Esophagus muscularis mucosa (tissue), 4 donors: ENCODE results near the gene ZC3H12C. TPM values are rescaled to one million over a fixed set of nuclear protein-coding genes. Genes with fewer than 3 reads are reported as not detected.

Experiments
- DNase-seq: peaks from one replicate; pipeline ENCODE4 v3.0.0-alpha.2; 2017; ENCODE audit errors: extremely low spot score
- H3K27ac ChIP-seq, 4 donors: fragments of 200-600 bp; sonication (generic); replicated peaks in 1 of 4; 1 replicate in 3 of 4; 2 replicates in 1 of 4; pipeline ENCODE4 v1.5.1; 2016 to 2019; ENCODE audit warnings: mild to moderate bottlenecking in 1 of 4
- H3K27me3 ChIP-seq, 4 donors: fragments of 200-600 bp; sonication (generic); one replicate each; pipeline versions ENCODE4 v1.5.1 to v1.6.0; 2016 to 2019
- H3K36me3 ChIP-seq, 4 donors: fragments of 200-600 bp; sonication (generic); one replicate each; pipeline ENCODE4 v1.5.1; 2016 to 2019
- H3K4me1 ChIP-seq, 4 donors: fragments of 200-600 bp; sonication (generic); one replicate each; pipeline ENCODE4 v1.5.1; 2016 to 2019
- H3K4me3 ChIP-seq, 4 donors: fragments of 200-600 bp; sonication (generic); 1 replicate in 2 of 4; 2 replicates in 2 of 4; pipeline ENCODE4 v1.5.1; 2016 to 2019; ENCODE audit warnings: mild to moderate bottlenecking in 4 of 4, moderate library complexity in 1 of 4
- H3K9me3 ChIP-seq, 4 donors: fragments of 200-600 bp; sonication (generic); 1 replicate in 3 of 4; 2 replicates in 1 of 4; pipeline ENCODE4 v1.5.1; 2016 to 2019
- CTCF ChIP-seq, 3 experiments: fragments of 200-600 bp in 2 of 3; fragments of 450-650 bp in 1 of 3; sonication (generic) in 2 of 3; IDR thresholded peaks; one replicate each; pipeline ENCODE4 v1.5.1; 2017 to 2019; ENCODE audit warnings: antibody characterized with exemption in 3 of 3, mild to moderate bottlenecking in 2 of 3, moderate library complexity in 1 of 3
- EP300 ChIP-seq: sonication (generic); formaldehyde crosslinking; IDR thresholded peaks from one replicate; pipeline ENCODE4 v1.6.1; 2017; ENCODE audit warnings: antibody characterized with exemption
- POLR2A ChIP-seq: fragments of 450-650 bp; IDR thresholded peaks from one replicate; pipeline ENCODE4 v1.6.1; 2017; ENCODE audit warnings: antibody characterized with exemption, moderate library complexity, mild to moderate bottlenecking, low read depth
- POLR2AphosphoS5 ChIP-seq, 2 donors: sonication (generic); formaldehyde crosslinking; IDR thresholded peaks; one replicate each; pipeline ENCODE4 v1.6.1; 2017; ENCODE audit warnings: antibody characterized with exemption in 2 of 2
- WGBS: methylation state at CpG from one replicate; pipeline ENCODE4 v1.1.5; 2018; 5-methylcytosine and 5-hydroxymethylcytosine counted together
- intact Hi-C: fragments of 100-400 bp; cut with DNase I; formaldehyde crosslinking; loops from one replicate; pipeline ENCODE4 v1.15.1; 2023
- total RNA-seq, 4 donors: library from RNA; depleted of rRNA; stranded (reverse); fragments of >200 nt; gene quantifications; one replicate each; pipeline versions ENCODE4 v1.1.0 to v1.2.1, GENCODE V29; 2016

The ZC3H12C gene
- total RNA-seq, 4 donors from 2014 or later: 21.9 to 33.6 (median 24.4) TPM

DNA sequence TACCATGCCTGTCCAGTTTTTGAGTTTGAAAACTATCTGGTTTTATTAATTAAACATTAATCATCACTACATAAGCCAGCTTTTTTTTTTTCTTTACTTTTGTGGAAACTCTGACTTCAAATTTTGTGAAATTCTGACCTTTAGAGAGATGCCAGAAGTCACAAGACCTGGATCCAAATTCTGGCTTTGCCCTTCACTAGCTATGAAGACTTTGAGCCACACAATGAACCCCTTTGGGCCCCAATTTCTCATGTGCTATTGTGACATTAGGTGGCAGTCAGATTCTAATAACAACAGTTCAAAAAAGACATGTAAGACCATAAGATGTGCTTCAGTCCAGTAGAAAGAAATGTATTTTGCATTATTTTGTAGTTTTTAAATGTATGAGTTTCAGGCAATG is 60.3 kb downstream of the ZC3H12C start:
- Histone ChIP-seq H3K4me3 (no peak overlapping the region), H3K27me3 (no peaks in the 10 kb centered on the region), H3K36me3 (peaks cover 0 to 13% (median 1%) of the 10 kb centered on the region in 4 donors), H3K4me1 (peaks cover 0 to 19% (median 10%) of the 10 kb centered on the region in 4 donors), H3K9me3 (no peaks in the 10 kb centered on the region), H3K27ac (no peak overlapping the region)
- no peak for DNase-seq
- TF ChIP-seq CTCF (IDR thresholded peaks at IDR 0.05): no peak
- TF ChIP-seq POLR2A: no peak
- TF ChIP-seq EP300: no peak
- TF ChIP-seq POLR2AphosphoS5 (IDR thresholded peaks at IDR 0.05): no peak
- intact Hi-C loops: no loop called here

- intact Hi-C loops: no loop called here
- Histone ChIP-seq H3K4me3 (no peak overlapping the region), H3K4me1 (peaks cover 0 to 11% (median 0%) of the 10 kb centered on the region in 4 donors), H3K9me3 (no peaks in the 10 kb centered on the region), H3K27me3 (no peaks in the 10 kb centered on the region), H3K27ac (no peak overlapping the region), H3K36me3 (peaks cover 11 to 38% (median 20%) of the 10 kb centered on the region in 4 donors)
- 95% methylated on average over 4 of the region's 4 CpGs for WGBS
- no peak for TF ChIP-seq POLR2AphosphoS5 (IDR thresholded peaks at IDR 0.05)
- TF ChIP-seq EP300: no peak
- no peak for TF ChIP-seq CTCF (IDR thresholded peaks at IDR 0.05)
- no peak for TF ChIP-seq POLR2A
- no peak for DNase-seq
Measured at GRCh38 chr11:110156503-110156902, 63.3 kb downstream of the ZC3H12C start.

GRCh38 chr11:110158317-110159200 is 65.4 kb downstream of the ZC3H12C start:
- Histone ChIP-seq H3K36me3 (peaks cover 10 to 42% (median 24%) of the 10 kb centered on the region in 4 donors), H3K27ac (no peak overlapping the region), H3K27me3 (no peaks in the 10 kb centered on the region), H3K4me3 (no peak overlapping the region), H3K9me3 (no peaks in the 10 kb centered on the region), H3K4me1 (no peaks in the 10 kb centered on the region)
- TF ChIP-seq POLR2AphosphoS5 (IDR thresholded peaks at IDR 0.05) (no peak), EP300 (no peak), CTCF (IDR thresholded peaks at IDR 0.05) (no peak), POLR2A (no peak)
- DNase-seq: no peak
- WGBS: 95% methylated on average over 9 of the region's 9 CpGs
- intact Hi-C loops: no loop called here

- no peak for TF ChIP-seq POLR2AphosphoS5 (IDR thresholded peaks at IDR 0.05)
- TF ChIP-seq CTCF (IDR thresholded peaks at IDR 0.05): no peak
- no peak for TF ChIP-seq EP300
- no peak for TF ChIP-seq POLR2A
- Histone ChIP-seq H3K4me1 (no peaks in the 10 kb centered on the region), H3K36me3 (peaks cover 15 to 51% (median 32%) of the 10 kb centered on the region in 4 donors), H3K9me3 (no peaks in the 10 kb centered on the region), H3K27me3 (no peaks in the 10 kb centered on the region), H3K4me3 (no peak overlapping the region), H3K27ac (no peak overlapping the region)
- DNase-seq: no peak
- 86% methylated on average over 1 of the region's 1 CpG for WGBS
- intact Hi-C loops: no loop called here
Measured at GRCh38 chr11:110159476-110159875, 66.3 kb downstream of the ZC3H12C start.
